ENCODE data around the gene RNF223. TPM values are rescaled to one million over a fixed set of nuclear protein-coding genes. Genes with fewer than 3 reads are reported as not detected.

RNF223 gene
- total RNA-seq, 1 donor from 2014 or later, result not detected

GRCh38 chr1:1021010-1021919 lies 52.8 kb downstream of the RNF223 start:
- H3K9ac ChIP-seq (ENCODE audit: low read depth in 1 of 3, low read length in 3 of 3), result no peak overlapping the region
- H3K27me3 ChIP-seq (ENCODE audit: control insufficient read depth in 3 of 3, insufficient read depth in 3 of 3, low read length in 3 of 3), result peaks cover 10 to 18% (median 16%) of the 10 kb centered on the region in 3 donors
- H3K9me3 ChIP-seq (ENCODE audit: control insufficient read depth in 3 of 3, low read length in 3 of 3), result no peaks in the 10 kb centered on the region
- peak overlapping the region in 1 of 3 donors; percentile 29 for H3K4me3 ChIP-seq (ENCODE audit: low read length in 3 of 3)
- no peak overlapping the region for H3K27ac ChIP-seq (ENCODE audit: low read depth, low read length)
- H3K4me1 ChIP-seq (ENCODE audit: control insufficient read depth in 3 of 3, insufficient read depth in 3 of 3, low read length in 3 of 3), result peaks cover 2 to 13% (median 10%) of the 10 kb centered on the region in 3 donors
- no peaks in the 10 kb centered on the region for H3K36me3 ChIP-seq (ENCODE audit: control insufficient read depth in 3 of 3, insufficient read depth in 3 of 3, low read length in 3 of 3)

Other genes with a start within 250 kb of the RNF223 start
- 3.7 TPM for gene SAMD11, start 150.4 kb downstream of the RNF223 start, total RNA-seq
- gene NOC2L, start 115.0 kb downstream of the RNF223 start, total RNA-seq, result 47.0 TPM
- 1.0 TPM for gene KLHL17, start 113.7 kb downstream of the RNF223 start, total RNA-seq
- gene PLEKHN1, start 107.8 kb downstream of the RNF223 start, total RNA-seq, result not detected
- gene PERM1, start 92.2 kb downstream of the RNF223 start, total RNA-seq, result 3.1 TPM
- 7.3 TPM for gene HES4, start 74.2 kb downstream of the RNF223 start, total RNA-seq
- gene ISG15, start 60.8 kb downstream of the RNF223 start, total RNA-seq, result 23.5 TPM
- 14.6 TPM for gene AGRN, start 54.2 kb downstream of the RNF223 start, total RNA-seq
- gene C1orf159, start 41.8 kb upstream of the RNF223 start, total RNA-seq, result 2.1 TPM
- not detected for gene TTLL10, start 99.6 kb upstream of the RNF223 start, total RNA-seq
- gene TNFRSF18, start 132.3 kb upstream of the RNF223 start, total RNA-seq, result 1.6 TPM
- gene TNFRSF4, start 139.8 kb upstream of the RNF223 start, total RNA-seq, result 0.52 TPM
- gene SDF4, start 157.7 kb upstream of the RNF223 start, total RNA-seq, result 28.2 TPM
- gene B3GALT6, start 157.9 kb upstream of the RNF223 start, total RNA-seq, result 10.4 TPM
- 1.0 TPM for gene C1QTNF12, start 172.4 kb upstream of the RNF223 start, total RNA-seq
- 28.7 TPM for gene UBE2J2, start 199.5 kb upstream of the RNF223 start, total RNA-seq
- gene SCNN1D, start 206.1 kb upstream of the RNF223 start, total RNA-seq, result 0.52 TPM
- gene ACAP3, start 233.6 kb upstream of the RNF223 start, total RNA-seq, result 23.5 TPM
- gene PUSL1, start 234.3 kb upstream of the RNF223 start, total RNA-seq, result 4.7 TPM

All from skeletal muscle tissue (tissue), 4 donors.